Neuronal stem cell (in vitro differentiated cells): Measurements from ENCODE around the gene MCC.

Experiments
- DNase-seq: peaks from one replicate; pipeline ENCODE4 v3.0.0-alpha.2; 2013; ENCODE audit warnings: low spot score
- H2AFZ ChIP-seq: one replicate; pipeline ENCODE4 v1.6.1; 2013; ENCODE audit warnings: mild to moderate bottlenecking, low read length, inconsistent platforms
- H2AK5ac ChIP-seq: 2 replicates; pipeline ENCODE4 v1.6.1; 2013; ENCODE audit warnings: low read depth, mild to moderate bottlenecking, inconsistent platforms, low read length, moderate library complexity, mixed read lengths
- H2BK120ac ChIP-seq: 2 replicates; pipeline ENCODE4 v1.6.1; 2013; ENCODE audit warnings: low read depth, mild to moderate bottlenecking, inconsistent platforms, low read length, moderate library complexity, mixed read lengths
- H2BK12ac ChIP-seq: one replicate; pipeline ENCODE4 v1.6.1; 2013; ENCODE audit warnings: low read length, inconsistent platforms
- H2BK15ac ChIP-seq: 2 replicates; pipeline ENCODE4 v1.6.1; 2013; ENCODE audit warnings: mild to moderate bottlenecking, low read length, inconsistent platforms, mixed read lengths
- H2BK5ac ChIP-seq: one replicate; pipeline ENCODE4 v1.6.1; 2013; ENCODE audit warnings: inconsistent platforms, mild to moderate bottlenecking, low read length, moderate library complexity
- H3K14ac ChIP-seq: one replicate; pipeline ENCODE4 v1.6.1; 2013; ENCODE audit warnings: low read length, inconsistent platforms
- H3K18ac ChIP-seq: 2 replicates; pipeline ENCODE4 v1.6.1; 2013; ENCODE audit warnings: low read length, inconsistent platforms
- H3K23ac ChIP-seq: 2 replicates; pipeline ENCODE4 v1.6.1; 2013; ENCODE audit warnings: low read depth, mild to moderate bottlenecking, mixed read lengths, low read length, inconsistent platforms; ENCODE audit not compliant: poor library complexity
- H3K27ac ChIP-seq: replicated peaks from 3 replicates; pipeline ENCODE4 v1.5.1; 2013; ENCODE audit warnings: low read length, inconsistent platforms
- H3K27me3 ChIP-seq, 3 experiments: 2 replicates each; pipeline ENCODE4 v1.6.1; 2013; ENCODE audit warnings: low read length in 3 of 3, mild to moderate bottlenecking in 2 of 3, inconsistent platforms in 1 of 3, low read depth in 1 of 3, mixed read lengths in 1 of 3, moderate library complexity in 1 of 3; ENCODE audit not compliant: control insufficient read depth in 3 of 3, insufficient read depth in 3 of 3
- H3K36me3 ChIP-seq, 2 donors: replicated peaks in 1 of 2; 2 replicates each; pipeline ENCODE4 v1.6.1; 2013; ENCODE audit warnings: low read length in 2 of 2; ENCODE audit not compliant: control insufficient read depth in 2 of 2, insufficient read depth in 2 of 2
- H3K4ac ChIP-seq: 2 replicates; pipeline ENCODE4 v1.6.1; 2013; ENCODE audit warnings: inconsistent platforms, mild to moderate bottlenecking, low read length, moderate library complexity
- H3K4me1 ChIP-seq, 2 donors: 1 replicate in 1 of 2; 2 replicates in 1 of 2; pipeline ENCODE4 v1.6.1; 2013; ENCODE audit warnings: low read length in 2 of 2, low read depth in 1 of 2; ENCODE audit not compliant: control insufficient read depth in 2 of 2, insufficient read depth in 1 of 2
- H3K4me2 ChIP-seq: one replicate; pipeline ENCODE4 v1.6.1; 2013; ENCODE audit warnings: mild to moderate bottlenecking, low read length, inconsistent platforms; ENCODE audit not compliant: insufficient read depth, poor library complexity, severe bottlenecking
- H3K4me3 ChIP-seq, 2 donors: 2 replicates each; pipeline ENCODE4 v1.5.1; 2013; ENCODE audit warnings: low read length in 2 of 2, mild to moderate bottlenecking in 2 of 2, inconsistent platforms in 1 of 2, moderate library complexity in 1 of 2
- H3K79me1 ChIP-seq: one replicate; pipeline ENCODE4 v1.6.1; 2013; ENCODE audit warnings: low read depth, mild to moderate bottlenecking, inconsistent platforms, low read length, moderate library complexity
- H3K9ac ChIP-seq: one replicate; pipeline ENCODE4 v1.6.1; 2013; ENCODE audit warnings: mild to moderate bottlenecking, low read depth, low read length, inconsistent platforms; ENCODE audit not compliant: poor library complexity
- H3K9me3 ChIP-seq, 2 donors: replicated peaks in 1 of 2; 2 replicates each; pipeline versions ENCODE3 to v1.6.1; 2013; ENCODE audit warnings: low read length in 2 of 2, mild to moderate bottlenecking in 2 of 2, inconsistent platforms in 1 of 2, low read depth in 1 of 2, mixed read lengths in 1 of 2, moderate library complexity in 1 of 2; ENCODE audit not compliant: control insufficient read depth in 2 of 2, insufficient read depth in 1 of 2
- H4K8ac ChIP-seq: one replicate; pipeline ENCODE4 v1.6.1; 2013; ENCODE audit warnings: low read depth, mild to moderate bottlenecking, inconsistent platforms, low read length, moderate library complexity
- H4K91ac ChIP-seq: one replicate; pipeline ENCODE4 v1.6.1; 2013; ENCODE audit warnings: low read length, low read depth, mild to moderate bottlenecking, inconsistent platforms; ENCODE audit not compliant: poor library complexity
- WGBS, 2 donors: extraction: QIAGEN DNeasy Blood & Tissue Kit; methylation state at CpG; one replicate each; pipeline ENCODE4 v1.1.7; 2013; ENCODE audit warnings: missing lambda C conversion rate in 2 of 2, mixed read lengths in 1 of 2; ENCODE audit not compliant: insufficient read length in 2 of 2, insufficient replicate concordance in 1 of 2; ENCODE audit errors: extremely low coverage in 2 of 2; 5-methylcytosine and 5-hydroxymethylcytosine counted together

MCC gene

DNA sequence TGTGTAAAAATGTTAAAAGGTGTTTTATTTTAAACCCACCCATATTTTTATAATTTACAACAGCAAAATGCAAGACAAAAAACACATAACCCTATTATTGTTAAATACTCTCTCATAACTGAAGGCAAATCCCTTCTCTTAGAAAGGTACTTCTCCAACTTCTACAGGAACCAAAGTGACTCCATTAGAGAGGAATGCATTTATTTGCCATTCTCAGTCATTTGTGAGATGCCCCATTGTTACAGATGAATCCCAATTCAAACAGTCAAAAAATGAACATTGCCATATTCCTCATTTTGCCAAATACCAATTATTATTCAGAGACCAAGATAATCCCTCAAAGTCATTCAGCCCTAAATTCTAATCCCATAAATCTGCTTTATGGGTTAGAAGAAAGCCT, 229.2 kb downstream of the MCC start:
- H2BK12ac ChIP-seq = no peak overlapping the region
- H3K14ac ChIP-seq = no peak overlapping the region
- H4K8ac ChIP-seq = no peak overlapping the region
- no peak overlapping the region for H3K4me2 ChIP-seq
- H3K4me1 ChIP-seq = no peaks in the 10 kb centered on the region
- H3K4me3 ChIP-seq = no peak overlapping the region
- no peak overlapping the region for H3K23ac ChIP-seq
- H3K18ac ChIP-seq = no peak overlapping the region
- H4K91ac ChIP-seq = no peak overlapping the region
- no peak overlapping the region for H2BK15ac ChIP-seq
- H2BK120ac ChIP-seq = no peak overlapping the region
- H3K27ac ChIP-seq = no peak overlapping the region
- no peaks in the 10 kb centered on the region for H3K27me3 ChIP-seq
- no peaks in the 10 kb centered on the region for H3K79me1 ChIP-seq
- no peak overlapping the region for H3K9ac ChIP-seq
- peaks cover 0 to 7% of the 10 kb centered on the region in 2 donors for H3K9me3 ChIP-seq
- H3K36me3 ChIP-seq = no peaks in the 10 kb centered on the region
- H2AK5ac ChIP-seq = no peak overlapping the region
- H2AFZ ChIP-seq = no peak overlapping the region
- H3K4ac ChIP-seq = no peak overlapping the region
- no peak for DNase-seq
- H2BK5ac ChIP-seq = no peak overlapping the region

DNA sequence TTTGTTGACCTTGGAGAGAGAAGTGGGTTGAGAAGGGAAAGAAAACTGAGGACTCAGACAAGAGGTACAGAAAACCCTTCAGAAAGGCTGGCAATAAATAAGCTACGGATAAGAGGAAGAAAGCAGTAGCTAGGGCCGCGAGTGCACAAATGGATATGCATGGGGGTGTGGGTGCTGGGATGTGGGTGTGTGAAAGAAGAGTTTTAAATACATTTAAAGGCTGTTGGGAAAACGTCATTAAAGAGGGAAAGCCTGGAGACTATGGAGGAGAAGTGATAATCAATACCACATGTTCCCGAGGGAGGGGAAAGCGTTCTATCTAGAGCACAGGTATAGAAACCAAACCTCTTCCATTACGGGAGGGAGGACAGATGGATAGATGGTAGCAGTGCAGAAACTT, 230.7 kb downstream of the MCC start:
- Histone ChIP-seq H2BK12ac (no peak overlapping the region), H3K27me3 (no peaks in the 10 kb centered on the region), H3K18ac (no peak overlapping the region), H4K91ac (no peak overlapping the region), H3K79me1 (no peaks in the 10 kb centered on the region), H3K4me1 (no peaks in the 10 kb centered on the region), H3K36me3 (no peaks in the 10 kb centered on the region), H2BK120ac (no peak overlapping the region), H3K4ac (no peak overlapping the region), H3K9me3 (peaks cover 4 to 7% of the 10 kb centered on the region in 2 donors), H2BK5ac (no peak overlapping the region), H2AFZ (no peak overlapping the region), H2BK15ac (no peak overlapping the region), H3K14ac (no peak overlapping the region), H3K27ac (no peak overlapping the region), H4K8ac (no peak overlapping the region), H3K4me2 (no peak overlapping the region), H3K23ac (no peak overlapping the region), H3K9ac (no peak overlapping the region), H3K4me3 (no peak overlapping the region), H2AK5ac (no peak overlapping the region)
- no peak for DNase-seq
- no CpG with 5 or more reads among the region's 7 CpGs for WGBS, 2 donors

DNA sequence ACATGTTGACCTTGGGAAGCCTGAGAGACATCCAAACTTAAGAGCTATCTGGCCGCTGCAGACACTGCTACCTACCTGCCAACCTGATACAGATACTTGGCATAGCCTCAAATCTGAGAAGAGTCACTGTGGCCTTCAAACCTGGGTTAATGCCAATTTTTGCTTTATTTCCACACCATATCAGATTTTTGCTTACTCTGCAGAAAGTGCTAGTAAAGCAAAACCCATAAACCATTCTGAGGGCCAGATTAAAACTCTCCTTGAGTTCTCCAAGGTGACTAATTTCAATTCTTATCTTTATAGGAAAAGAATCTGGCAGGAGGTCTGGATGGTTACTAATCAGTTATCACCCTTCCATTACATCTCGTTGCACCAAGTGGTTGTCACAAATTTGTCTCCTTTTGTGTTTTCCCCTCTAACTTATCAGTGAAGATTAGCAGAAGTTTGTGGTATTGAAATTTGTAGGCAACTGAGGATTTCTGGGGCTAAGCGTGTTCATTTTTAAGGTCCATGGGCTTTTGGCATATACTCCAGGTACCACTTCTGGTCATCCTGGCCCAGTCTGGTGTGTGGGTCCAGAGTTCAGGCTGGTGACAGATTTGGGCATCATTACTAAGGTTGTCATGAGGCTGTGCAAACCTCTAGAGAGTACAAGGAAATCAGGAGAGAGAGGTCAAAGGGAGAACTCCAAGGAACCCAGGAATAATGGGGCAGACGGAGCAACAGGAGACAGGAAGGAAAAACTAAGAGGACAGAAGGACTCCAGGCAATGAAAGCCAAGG, 231.4 kb downstream of the MCC start:
- no peak overlapping the region for H3K9ac ChIP-seq
- no peak overlapping the region for H3K4me2 ChIP-seq
- H4K8ac ChIP-seq = no peak overlapping the region
- no peak overlapping the region for H4K91ac ChIP-seq
- WGBS, 2 donors = no CpG with 5 or more reads among the region's 4 CpGs
- H3K4ac ChIP-seq = no peak overlapping the region
- H3K18ac ChIP-seq = no peak overlapping the region
- H3K4me3 ChIP-seq = no peak overlapping the region
- peaks cover 4 to 7% of the 10 kb centered on the region in 2 donors for H3K9me3 ChIP-seq
- no peak overlapping the region for H2BK120ac ChIP-seq
- H3K79me1 ChIP-seq = no peaks in the 10 kb centered on the region
- no peak overlapping the region for H2BK5ac ChIP-seq
- no peaks in the 10 kb centered on the region for H3K4me1 ChIP-seq
- H3K14ac ChIP-seq = no peak overlapping the region
- H3K27ac ChIP-seq = no peak overlapping the region
- H3K27me3 ChIP-seq = no peaks in the 10 kb centered on the region
- no peak overlapping the region for H3K23ac ChIP-seq
- H2BK12ac ChIP-seq = no peak overlapping the region
- no peak overlapping the region for H2BK15ac ChIP-seq
- DNase-seq = no peak
- no peak overlapping the region for H2AK5ac ChIP-seq
- no peak overlapping the region for H2AFZ ChIP-seq
- H3K36me3 ChIP-seq = no peaks in the 10 kb centered on the region

DNA sequence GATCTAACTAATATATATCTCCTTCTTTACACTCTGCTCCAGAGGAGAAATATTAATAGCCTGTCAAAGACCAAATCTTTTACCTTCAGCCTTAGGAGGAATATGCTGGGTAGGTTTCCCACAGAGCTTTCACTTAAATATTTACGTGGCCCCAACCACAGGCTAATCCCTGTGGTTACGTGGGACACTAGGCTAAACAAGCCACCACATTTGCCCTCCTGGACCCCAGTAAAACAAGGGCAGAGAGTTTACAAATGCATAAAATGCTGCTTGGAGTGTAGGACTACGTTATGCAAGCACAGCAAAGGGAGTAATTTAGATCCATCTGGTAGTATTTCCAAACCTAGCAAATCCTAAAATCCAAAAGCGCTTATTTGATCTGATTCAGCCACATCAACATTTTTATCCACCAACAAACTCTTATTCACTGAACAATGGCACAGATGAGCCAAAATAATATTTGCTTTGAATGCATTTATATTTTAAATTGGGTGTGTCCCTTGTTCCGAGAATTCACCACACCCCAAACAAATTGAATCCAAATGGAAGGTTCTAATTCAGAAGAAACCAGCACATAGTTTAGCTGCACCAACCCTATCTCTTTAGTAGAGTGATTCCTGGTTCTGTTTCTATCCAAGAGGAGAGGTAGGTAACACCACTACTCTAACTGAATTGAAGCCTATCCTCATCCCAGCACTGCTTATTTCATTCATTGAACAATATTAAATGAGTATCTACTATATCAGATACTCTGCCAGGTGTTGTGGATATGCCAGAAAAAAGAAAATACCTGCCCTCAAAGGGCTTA, 232.5 kb downstream of the MCC start:
- Histone ChIP-seq H3K23ac (no peak overlapping the region), H3K9me3 (peaks cover 4 to 7% of the 10 kb centered on the region in 2 donors), H2AK5ac (no peak overlapping the region), H3K4me2 (no peak overlapping the region), H3K79me1 (no peaks in the 10 kb centered on the region), H3K4ac (no peak overlapping the region), H3K14ac (no peak overlapping the region), H2BK15ac (no peak overlapping the region), H3K36me3 (no peaks in the 10 kb centered on the region), H3K4me1 (peaks cover 0 to 1% of the 10 kb centered on the region in 2 donors), H3K9ac (no peak overlapping the region), H2AFZ (no peak overlapping the region), H3K27me3 (no peaks in the 10 kb centered on the region), H2BK12ac (no peak overlapping the region), H4K91ac (no peak overlapping the region), H3K4me3 (no peak overlapping the region), H3K18ac (no peak overlapping the region), H2BK5ac (no peak overlapping the region), H3K27ac (no peak overlapping the region), H4K8ac (no peak overlapping the region), H2BK120ac (no peak overlapping the region)
- no peak for DNase-seq
- no CpG with 5 or more reads among the region's 5 CpGs for WGBS, 2 donors
